KMS-11 (cell line): Measurements from ENCODE around the gene CSMD2.

ENCODE experiments used
- H2AFZ ChIP-seq: fragments of 200-600 bp; sonication (generic); 2 replicates; pipeline ENCODE4 v1.6.1; 2016; ENCODE audit warnings: antibody characterized with exemption, mixed run types, low read depth
- H3K27ac ChIP-seq: fragments of 200-600 bp; sonication (generic); 2 replicates; pipeline ENCODE4 v1.6.1; 2016; ENCODE audit warnings: mild to moderate bottlenecking, mixed run types
- H3K27me3 ChIP-seq: fragments of 200-600 bp; sonication (generic); 2 replicates; pipeline ENCODE4 v1.6.1; 2017; ENCODE audit warnings: mild to moderate bottlenecking, low read depth, mixed run types, moderate library complexity; ENCODE audit not compliant: insufficient read depth
- H3K36me3 ChIP-seq: fragments of 200-600 bp; sonication (generic); 2 replicates; pipeline ENCODE4 v1.6.1; 2017; ENCODE audit warnings: mild to moderate bottlenecking, mixed run types; ENCODE audit not compliant: insufficient read depth
- H3K4me1 ChIP-seq: fragments of 200-600 bp; sonication (generic); 2 replicates; pipeline ENCODE4 v1.6.1; 2016; ENCODE audit warnings: mild to moderate bottlenecking, low read depth, mixed run types; ENCODE audit not compliant: poor library complexity, severe bottlenecking
- H3K4me2 ChIP-seq: fragments of 200-600 bp; sonication (generic); 2 replicates; pipeline ENCODE4 v1.7.0; 2016; ENCODE audit warnings: mild to moderate bottlenecking, mixed run types
- H3K4me3 ChIP-seq: fragments of 200-600 bp; sonication (generic); IDR thresholded peaks from 2 replicates; pipeline ENCODE4 v1.6.1; 2017; ENCODE audit warnings: low read depth, low read length, mixed read lengths; ENCODE audit not compliant: insufficient read depth
- H3K79me2 ChIP-seq: fragments of 200-600 bp; sonication (generic); 2 replicates; pipeline ENCODE4 v1.6.1; 2016; ENCODE audit warnings: low read depth, mixed run types; ENCODE audit not compliant: insufficient read depth
- H3K9ac ChIP-seq: fragments of 200-600 bp; sonication (generic); 2 replicates; pipeline ENCODE4 v1.6.1; 2016; ENCODE audit warnings: mild to moderate bottlenecking, mixed run types
- H4K20me1 ChIP-seq: fragments of 200-600 bp; sonication (generic); 2 replicates; pipeline ENCODE4 v1.6.1; 2016; ENCODE audit warnings: mild to moderate bottlenecking, mixed run types; ENCODE audit not compliant: insufficient read depth
- CTCF ChIP-seq: fragments of 200-600 bp; sonication (generic); conservative IDR thresholded peaks from 2 replicates; pipeline ENCODE4 v1.6.1; 2017; ENCODE audit warnings: low read depth, mild to moderate bottlenecking, antibody characterized with exemption, low read length, moderate library complexity, mixed read lengths

The CSMD2 gene

GRCh38 chr1:33641104-33641830, 523.8 kb downstream of the CSMD2 start:
- H3K27ac ChIP-seq = no peak overlapping the region

GRCh38 chr1:33640114-33640660, 524.8 kb downstream of the CSMD2 start:
- Histone ChIP-seq H3K27me3 (no peaks in the 10 kb centered on the region; the same call in 1 of the 2 replicates), H2AFZ (no peak overlapping the region), H4K20me1 (no peaks in the 10 kb centered on the region), H3K36me3 (no peaks in the 10 kb centered on the region), H3K79me2 (no peaks in the 10 kb centered on the region), H3K27ac (no peak overlapping the region), H3K9ac (no peak overlapping the region), H3K4me3 (no peak overlapping the region), H3K4me1 (no peaks in the 10 kb centered on the region), H3K4me2 (no peak overlapping the region)
- TF ChIP-seq CTCF = no peak

More at GRCh38 chr1:33641104-33641830, 523.8 kb downstream of the CSMD2 start:
- Histone ChIP-seq H2AFZ (no peak overlapping the region), H4K20me1 (no peaks in the 10 kb centered on the region), H3K9ac (no peak overlapping the region), H3K4me3 (no peak overlapping the region), H3K4me2 (no peak overlapping the region), H3K36me3 (no peaks in the 10 kb centered on the region), H3K4me1 (no peaks in the 10 kb centered on the region), H3K79me2 (no peaks in the 10 kb centered on the region), H3K27me3 (no peaks in the 10 kb centered on the region; the same call in 1 of the 2 replicates)
- TF ChIP-seq CTCF = peak; percentile 43; the same call in 1 of the 2 replicates

DNA sequence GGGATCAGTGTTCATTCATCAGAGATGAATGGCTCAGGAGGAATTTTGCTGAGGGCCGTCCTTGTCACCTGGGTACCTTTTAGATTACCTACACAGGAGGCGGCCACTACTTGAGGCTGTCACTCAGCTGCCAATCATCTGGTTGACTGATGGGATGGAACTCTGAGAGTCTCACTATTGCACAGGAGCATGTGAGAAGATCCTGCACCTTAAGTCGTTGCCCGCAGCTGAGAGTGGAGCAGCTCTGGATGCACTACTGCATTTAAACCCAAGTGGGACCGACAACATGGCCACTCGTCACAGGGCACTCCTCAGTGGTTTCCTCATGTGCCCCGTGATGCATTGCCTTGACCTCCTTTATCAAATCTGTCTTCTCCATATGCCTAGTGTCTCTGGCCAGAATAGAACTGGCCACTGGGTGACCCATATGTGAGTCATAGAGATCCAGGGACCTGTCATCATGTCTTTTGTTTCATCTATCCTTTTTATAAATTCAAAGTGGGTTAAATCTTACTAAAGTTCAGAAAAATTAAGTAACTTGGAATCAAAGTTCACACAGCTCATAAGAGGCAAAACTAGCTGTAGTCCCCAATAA, 527.1 kb downstream of the CSMD2 start:
- Histone ChIP-seq H3K27ac (no peak overlapping the region), H3K79me2 (no peaks in the 10 kb centered on the region), H3K4me3 (no peak overlapping the region), H3K4me2 (no peak overlapping the region), H3K27me3 (no peaks in the 10 kb centered on the region; the same call in 1 of the 2 replicates), H4K20me1 (no peaks in the 10 kb centered on the region), H3K4me1 (no peaks in the 10 kb centered on the region), H2AFZ (no peak overlapping the region), H3K36me3 (no peaks in the 10 kb centered on the region), H3K9ac (no peak overlapping the region)
- TF ChIP-seq CTCF = no peak

DNA sequence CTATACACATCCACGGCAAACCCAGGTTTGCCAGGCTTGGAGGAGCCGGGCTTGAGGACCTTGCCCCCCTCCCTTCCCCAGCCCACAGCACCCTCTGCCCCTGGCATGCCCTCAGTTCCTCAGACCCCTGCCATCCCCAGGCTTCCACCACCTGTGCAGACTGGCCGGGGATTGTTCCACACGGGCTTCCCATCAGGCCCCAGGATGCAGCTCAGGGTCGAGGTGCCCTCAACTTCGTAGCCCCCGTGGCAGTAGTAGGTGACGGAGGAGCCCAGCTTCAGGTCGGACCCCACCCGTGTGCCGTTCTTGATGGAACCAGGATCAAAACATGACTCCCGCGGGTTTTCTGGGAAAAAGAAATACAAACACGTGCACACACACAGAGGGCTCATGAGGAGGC, 528.8 kb downstream of the CSMD2 start:
- Histone ChIP-seq H3K9ac (no peak overlapping the region), H4K20me1 (no peaks in the 10 kb centered on the region), H3K27me3 (peaks cover 2% of the 10 kb centered on the region; the same call in 1 of the 2 replicates), H3K4me1 (no peaks in the 10 kb centered on the region), H2AFZ (no peak overlapping the region), H3K36me3 (no peaks in the 10 kb centered on the region), H3K27ac (no peak overlapping the region), H3K4me3 (no peak overlapping the region), H3K79me2 (no peaks in the 10 kb centered on the region), H3K4me2 (no peak overlapping the region)
- TF ChIP-seq CTCF = no peak
